Measurements from ENCODE around the gene PTPRN.
A peak's percentile ranks its signal among the peaks of the same experiment; 100 is the strongest.
"Not testable (repeated sequence)": the region's sequence is repeated elsewhere in the genome, so short reads cannot be mapped to it uniquely, and the experiment has no call there.

Gene PTPRN

DNA sequence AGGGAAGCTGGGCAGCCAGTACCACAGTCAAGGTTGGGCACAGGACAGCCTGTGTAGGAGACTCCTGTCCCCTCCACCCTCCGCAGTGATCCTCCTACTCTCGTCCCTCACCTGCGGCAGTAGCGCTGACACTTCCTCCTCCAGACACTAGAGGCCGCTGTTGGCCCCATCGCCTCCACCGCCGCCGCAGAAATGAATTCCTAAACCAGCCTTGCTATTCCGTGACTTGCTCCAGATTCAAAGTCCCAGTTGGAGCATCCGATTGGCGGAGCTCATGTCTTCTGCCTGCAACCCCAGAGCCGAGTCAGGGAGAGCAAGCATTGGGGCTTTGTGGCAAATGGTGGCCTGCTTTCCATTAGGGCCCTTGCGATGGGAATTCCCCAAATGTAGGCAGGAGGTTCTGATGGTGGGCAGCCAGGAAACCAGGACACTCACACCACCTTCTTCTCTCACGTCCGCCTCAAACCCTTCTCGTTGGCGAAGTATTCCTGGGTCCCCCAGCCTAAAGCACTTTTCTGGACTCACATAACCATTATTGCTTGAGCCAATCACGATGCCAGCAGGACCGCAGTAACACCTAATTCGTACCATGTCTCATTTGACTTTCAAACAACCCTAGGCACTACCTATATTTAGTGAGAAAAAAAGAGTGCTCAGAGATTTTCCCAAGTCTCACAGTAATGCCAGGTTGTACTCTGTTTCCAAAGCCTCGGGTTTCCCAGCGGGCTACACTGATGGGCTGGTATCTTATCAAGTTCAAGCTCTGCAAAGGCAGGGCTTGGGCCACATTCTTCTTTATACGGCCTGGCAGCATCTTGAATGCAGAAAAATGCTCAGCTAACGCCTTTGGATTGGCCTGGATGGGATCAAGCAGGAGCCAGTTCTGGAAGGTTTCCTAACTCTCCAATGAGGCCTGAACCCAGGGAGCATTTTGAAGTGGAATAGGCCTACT is 31.2 kb downstream of the PTPRN start:
- peak; percentile 6 for ATAC-seq (ENCODE audit: low read depth)
- Mint-ChIP-seq H3K9me3 (no peaks in the 10 kb centered on the region), H3K36me3 (peaks cover 9% of the 10 kb centered on the region), H3K27me3 (no peaks in the 10 kb centered on the region), H3K4me3 (peak overlapping the region; percentile 94), H3K27ac (peak overlapping the region; percentile 97), H3K4me1 (peaks cover 34% of the 10 kb centered on the region)
- DNase-seq (ENCODE audit: low spot score in 2 of 2) = peak; percentile 81 to 88

DNA sequence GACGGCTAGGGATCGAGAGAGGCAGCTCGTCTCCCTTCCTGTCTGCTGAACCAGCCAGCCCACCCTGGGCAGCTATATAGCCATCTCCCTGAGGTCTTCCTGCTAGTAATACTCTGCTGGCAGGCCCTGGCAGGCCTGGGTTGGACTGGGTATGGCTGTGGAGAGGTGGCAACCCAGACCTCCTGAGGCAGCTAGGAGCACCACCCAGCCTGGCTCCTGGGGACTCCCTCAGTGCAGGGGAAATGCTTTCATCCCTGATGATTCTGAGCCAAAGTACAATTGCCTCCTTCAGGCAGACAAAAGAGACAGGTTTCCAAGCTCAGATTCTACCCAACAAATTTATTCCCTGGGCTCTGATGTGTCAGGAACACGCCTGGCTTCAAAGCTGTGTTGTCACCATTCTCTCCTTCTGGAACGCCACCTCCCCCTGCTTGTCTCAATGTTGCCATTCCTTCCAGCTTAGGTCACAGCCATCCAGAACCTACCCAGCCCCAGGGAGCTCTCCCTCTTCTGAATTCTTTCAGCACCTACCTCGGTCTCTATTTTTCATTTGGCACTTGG is 34.8 kb downstream of the PTPRN start:
- no peaks in the 10 kb centered on the region for H3K27me3 Mint-ChIP-seq
- DNase-seq (ENCODE audit: low spot score in 2 of 2) = no peak
- H3K36me3 Mint-ChIP-seq = peaks cover 6% of the 10 kb centered on the region
- no peak overlapping the region for H3K27ac Mint-ChIP-seq
- ATAC-seq (ENCODE audit: low read depth) = no peak
- peaks cover 31% of the 10 kb centered on the region for H3K4me1 Mint-ChIP-seq
- H3K9me3 Mint-ChIP-seq = no peaks in the 10 kb centered on the region
- H3K4me3 Mint-ChIP-seq = no peak overlapping the region

DNA sequence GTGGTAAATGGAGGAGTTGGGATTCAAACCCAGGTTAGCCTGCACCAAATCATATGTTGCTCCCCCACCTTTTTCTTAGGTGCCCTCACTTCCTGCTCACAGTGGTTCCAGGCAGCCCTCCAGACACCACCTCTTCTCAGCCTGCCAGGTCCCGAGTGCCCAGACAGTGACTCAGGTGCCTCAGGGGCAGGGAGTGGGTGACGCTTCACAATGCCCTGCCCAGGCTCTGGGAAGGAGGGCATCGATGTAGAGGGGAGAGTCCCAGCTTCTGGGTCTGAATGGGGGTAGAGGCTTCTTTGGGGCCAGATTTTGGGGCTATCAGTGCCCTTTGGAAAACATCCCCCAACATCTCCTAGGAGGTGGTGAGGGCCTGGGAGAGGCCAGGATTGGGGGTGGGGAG is 35.3 kb downstream of the PTPRN start:
- Mint-ChIP-seq H3K27me3 (no peaks in the 10 kb centered on the region), H3K36me3 (peaks cover 8% of the 10 kb centered on the region), H3K4me3 (no peak overlapping the region), H3K27ac (no peak overlapping the region), H3K4me1 (peaks cover 31% of the 10 kb centered on the region), H3K9me3 (no peaks in the 10 kb centered on the region)
- DNase-seq (ENCODE audit: low spot score in 2 of 2) (no peak), ATAC-seq (ENCODE audit: low read depth) (no peak)

DNA sequence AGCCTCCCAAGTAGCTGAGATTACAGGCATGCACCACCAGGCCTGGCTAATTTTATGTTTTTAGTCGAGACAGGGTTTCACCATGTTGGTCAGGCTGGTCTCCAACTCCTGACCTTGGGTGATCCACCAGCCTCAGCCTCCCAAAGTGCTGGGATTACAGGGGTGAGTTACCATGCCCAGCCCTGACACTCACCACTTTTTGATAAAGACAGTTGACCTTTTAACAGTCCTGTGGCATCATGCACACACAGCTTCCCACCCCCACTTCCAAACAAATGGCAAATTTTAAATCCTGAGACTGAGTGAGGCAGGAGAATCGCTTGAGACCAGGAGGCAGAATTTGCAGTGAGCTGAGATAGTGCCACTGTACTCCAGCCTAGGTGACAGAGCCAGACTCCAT is 36.2 kb downstream of the PTPRN start:
- Mint-ChIP-seq H3K27ac (no peak overlapping the region), H3K9me3 (no peaks in the 10 kb centered on the region), H3K4me3 (no peak overlapping the region), H3K36me3 (peaks cover 8% of the 10 kb centered on the region), H3K27me3 (no peaks in the 10 kb centered on the region), H3K4me1 (peaks cover 26% of the 10 kb centered on the region)
- ATAC-seq (ENCODE audit: low read depth) (no peak), DNase-seq (ENCODE audit: low spot score in 2 of 2) (no peak)

DNA sequence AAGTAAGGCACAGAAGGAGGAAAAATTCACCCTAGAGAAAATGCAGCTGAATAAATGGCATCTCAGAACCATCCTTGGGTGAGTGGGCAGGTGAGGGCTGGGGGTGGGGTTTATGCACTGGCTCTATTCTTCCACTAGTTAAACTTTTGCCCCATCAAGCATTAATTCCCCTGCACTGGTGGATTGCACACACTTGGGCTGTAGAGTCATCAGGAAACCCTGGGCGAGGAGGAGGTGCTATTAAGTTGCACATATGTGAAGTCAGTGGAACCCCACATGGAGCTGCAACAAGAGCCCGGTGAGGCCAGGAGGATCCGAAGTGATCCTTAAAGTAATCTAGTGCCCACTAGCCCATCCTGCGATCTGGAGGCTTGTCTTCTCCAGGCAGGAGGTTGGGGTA is 36.8 kb downstream of the PTPRN start:
- H3K27ac Mint-ChIP-seq = no peak overlapping the region
- H3K4me3 Mint-ChIP-seq = no peak overlapping the region
- H3K27me3 Mint-ChIP-seq = no peaks in the 10 kb centered on the region
- DNase-seq (ENCODE audit: low spot score in 2 of 2) (no peak), ATAC-seq (ENCODE audit: low read depth) (no peak)
- no peaks in the 10 kb centered on the region for H3K9me3 Mint-ChIP-seq
- H3K36me3 Mint-ChIP-seq = peaks cover 8% of the 10 kb centered on the region
- peaks cover 24% of the 10 kb centered on the region for H3K4me1 Mint-ChIP-seq

DNA sequence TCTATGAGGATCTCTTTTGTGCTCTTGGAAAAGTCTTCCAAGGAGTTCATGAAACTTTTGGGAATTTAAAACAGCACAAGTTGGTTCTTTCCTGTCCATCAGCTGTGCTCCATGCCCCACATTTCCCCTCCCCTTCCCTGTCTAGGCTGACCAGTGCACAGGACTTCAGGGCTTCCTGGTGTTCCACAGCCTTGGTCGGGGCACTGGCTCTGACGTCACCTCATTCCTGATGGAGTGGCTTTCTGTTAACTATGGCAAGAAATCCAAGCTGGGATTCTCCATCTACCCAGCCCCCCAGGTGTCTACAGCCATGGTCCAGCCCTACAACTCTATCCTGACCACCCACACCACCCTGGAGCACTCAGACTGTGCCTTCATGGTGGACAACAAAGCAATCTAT is 38.2 kb downstream of the PTPRN start:
- H3K27me3 Mint-ChIP-seq = no peaks in the 10 kb centered on the region
- no peak overlapping the region for H3K4me3 Mint-ChIP-seq
- ATAC-seq (ENCODE audit: low read depth) (no peak), DNase-seq (ENCODE audit: low spot score in 2 of 2) (no peak)
- peaks cover 24% of the 10 kb centered on the region for H3K4me1 Mint-ChIP-seq
- H3K9me3 Mint-ChIP-seq = no peaks in the 10 kb centered on the region
- H3K36me3 Mint-ChIP-seq = peaks cover 11% of the 10 kb centered on the region
- H3K27ac Mint-ChIP-seq = no peak overlapping the region

DNA sequence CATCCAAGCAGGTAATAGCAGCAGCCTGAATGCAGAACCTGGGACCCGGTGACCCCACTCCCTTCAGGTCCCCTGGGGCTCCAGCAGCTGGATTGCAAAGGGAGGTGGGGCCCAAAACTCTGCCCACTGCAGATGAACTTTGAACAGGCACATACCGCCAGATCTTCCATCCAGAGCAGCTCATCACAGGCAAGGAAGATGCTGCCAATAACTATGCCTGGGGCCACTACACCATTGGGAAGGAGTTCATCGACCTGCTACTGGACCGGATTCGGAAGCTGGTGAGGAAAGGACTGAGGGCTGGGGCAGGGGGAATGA is 39.2 kb downstream of the PTPRN start:
- Mint-ChIP-seq H3K27me3 (no peaks in the 10 kb centered on the region), H3K4me1 (peaks cover 24% of the 10 kb centered on the region), H3K36me3 (peaks cover 11% of the 10 kb centered on the region), H3K9me3 (no peaks in the 10 kb centered on the region), H3K27ac (no peak overlapping the region), H3K4me3 (no peak overlapping the region)
- no peak for DNase-seq (ENCODE audit: low spot score in 2 of 2)
- ATAC-seq (ENCODE audit: low read depth) = no peak

DNA sequence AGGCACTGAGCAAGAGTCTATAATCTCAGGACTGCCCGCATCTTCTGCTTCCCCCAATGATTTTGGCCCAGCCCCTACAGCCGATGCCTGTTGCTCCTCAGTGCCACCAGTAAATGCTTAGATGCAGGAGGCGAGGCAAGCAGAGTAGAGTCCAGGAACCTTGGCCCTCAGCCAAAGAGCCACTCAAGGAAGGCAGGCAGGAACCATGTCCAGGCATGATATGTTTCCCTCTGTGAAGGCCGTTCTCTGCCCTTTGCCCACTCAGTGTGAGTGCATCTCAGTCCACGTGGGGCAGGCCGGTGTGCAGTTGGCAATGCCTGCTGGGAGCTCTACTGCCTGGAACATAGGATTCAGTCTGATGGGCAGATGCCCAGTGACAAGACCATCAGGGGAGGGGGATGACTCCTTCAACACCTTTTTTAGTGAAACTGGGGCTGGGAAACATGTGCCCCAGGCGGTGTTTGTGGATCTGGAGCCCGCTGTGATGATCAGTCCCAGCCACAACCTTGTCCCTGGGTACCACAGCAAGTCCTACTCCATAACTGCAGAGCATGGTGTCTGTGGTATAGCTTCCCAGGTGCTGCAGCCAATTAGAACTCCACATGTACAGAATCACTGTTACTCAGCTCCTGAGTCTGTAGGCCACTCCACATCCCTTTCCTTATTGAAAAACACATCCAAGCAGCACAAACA is 39.7 kb downstream of the PTPRN start:
- no peaks in the 10 kb centered on the region for H3K9me3 Mint-ChIP-seq
- ATAC-seq (ENCODE audit: low read depth) (no peak), DNase-seq (ENCODE audit: low spot score in 2 of 2) (no peak)
- H3K36me3 Mint-ChIP-seq = peaks cover 7% of the 10 kb centered on the region
- no peak overlapping the region for H3K4me3 Mint-ChIP-seq
- H3K4me1 Mint-ChIP-seq = peaks cover 22% of the 10 kb centered on the region
- H3K27me3 Mint-ChIP-seq = no peaks in the 10 kb centered on the region
- no peak overlapping the region for H3K27ac Mint-ChIP-seq

DNA sequence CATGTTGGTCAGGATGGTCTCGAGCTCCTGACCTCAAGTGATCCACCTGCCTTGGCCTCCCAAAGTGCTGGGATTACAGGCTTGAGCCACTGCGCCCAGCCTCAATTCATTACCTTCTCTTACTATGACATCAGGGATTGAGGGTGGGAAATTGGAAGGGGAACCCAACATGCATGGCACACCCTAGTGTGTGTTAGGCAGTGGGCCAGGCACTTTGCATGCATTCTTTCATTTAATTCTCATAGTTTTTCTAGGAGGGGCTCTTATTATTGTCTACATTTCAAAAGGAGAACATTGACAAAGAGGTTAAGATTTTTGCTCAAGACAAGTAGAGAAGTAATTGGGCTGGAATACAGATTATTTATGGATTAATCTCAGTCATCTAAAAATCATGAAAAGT is 40.9 kb downstream of the PTPRN start:
- no peak overlapping the region for H3K27ac Mint-ChIP-seq
- H3K4me1 Mint-ChIP-seq = peaks cover 20% of the 10 kb centered on the region
- H3K36me3 Mint-ChIP-seq = peaks cover 7% of the 10 kb centered on the region
- H3K9me3 Mint-ChIP-seq = no peaks in the 10 kb centered on the region
- H3K4me3 Mint-ChIP-seq = no peak overlapping the region
- H3K27me3 Mint-ChIP-seq = no peaks in the 10 kb centered on the region
- ATAC-seq (ENCODE audit: low read depth) = no peak
- DNase-seq (ENCODE audit: low spot score in 2 of 2) = no peak

DNA sequence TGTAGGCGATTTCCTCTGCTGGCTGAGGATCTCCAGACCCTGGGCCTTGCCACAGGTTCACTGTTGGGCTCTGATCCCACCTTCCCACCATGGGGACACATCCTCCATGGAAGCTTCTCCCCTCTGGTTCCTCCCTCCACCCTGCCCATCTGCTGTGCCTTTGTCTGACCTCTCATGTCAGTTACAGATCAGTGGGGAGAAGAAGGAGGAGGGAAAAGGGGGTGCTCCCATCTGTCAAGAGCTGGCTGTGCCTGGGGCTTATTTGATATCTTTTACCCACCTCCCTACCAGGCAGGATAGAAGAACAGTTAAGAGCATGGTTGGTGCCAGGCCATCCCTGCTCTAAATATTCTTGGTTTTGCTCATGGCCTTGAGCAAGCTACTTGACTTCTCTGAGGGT is 42.3 kb downstream of the PTPRN start:
- Mint-ChIP-seq H3K9me3 (no peaks in the 10 kb centered on the region), H3K4me3 (no peak overlapping the region), H3K4me1 (peaks cover 16% of the 10 kb centered on the region), H3K27ac (no peak overlapping the region), H3K27me3 (no peaks in the 10 kb centered on the region), H3K36me3 (peaks cover 7% of the 10 kb centered on the region)
- ATAC-seq (ENCODE audit: low read depth) = no peak
- no peak for DNase-seq (ENCODE audit: low spot score in 2 of 2)

DNA sequence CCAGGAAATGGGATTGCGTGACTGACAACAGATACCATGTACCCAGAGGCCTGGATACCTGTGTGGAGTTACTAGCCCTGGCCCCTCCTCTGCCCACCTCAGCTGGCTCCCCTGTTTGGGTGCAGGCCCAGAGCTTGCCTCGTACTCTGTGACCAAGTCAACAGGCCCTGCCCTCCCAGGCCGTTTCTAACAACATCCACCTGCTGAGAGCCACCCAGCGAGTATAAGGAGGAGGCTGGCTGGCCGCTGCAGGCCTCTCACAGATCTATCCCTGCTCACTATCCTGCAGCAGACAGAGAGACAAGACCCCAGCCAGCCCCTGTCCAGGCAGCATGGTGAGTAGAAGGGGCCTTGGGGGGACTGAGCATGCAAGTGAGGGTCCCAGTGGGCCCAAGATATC is 43.0 kb downstream of the PTPRN start:
- H3K4me1 Mint-ChIP-seq = peaks cover 16% of the 10 kb centered on the region
- ATAC-seq (ENCODE audit: low read depth) (no peak), DNase-seq (ENCODE audit: low spot score in 2 of 2) (no peak)
- H3K4me3 Mint-ChIP-seq = no peak overlapping the region
- H3K27ac Mint-ChIP-seq = no peak overlapping the region
- H3K27me3 Mint-ChIP-seq = no peaks in the 10 kb centered on the region
- H3K9me3 Mint-ChIP-seq = no peaks in the 10 kb centered on the region
- H3K36me3 Mint-ChIP-seq = peaks cover 7% of the 10 kb centered on the region

DNA sequence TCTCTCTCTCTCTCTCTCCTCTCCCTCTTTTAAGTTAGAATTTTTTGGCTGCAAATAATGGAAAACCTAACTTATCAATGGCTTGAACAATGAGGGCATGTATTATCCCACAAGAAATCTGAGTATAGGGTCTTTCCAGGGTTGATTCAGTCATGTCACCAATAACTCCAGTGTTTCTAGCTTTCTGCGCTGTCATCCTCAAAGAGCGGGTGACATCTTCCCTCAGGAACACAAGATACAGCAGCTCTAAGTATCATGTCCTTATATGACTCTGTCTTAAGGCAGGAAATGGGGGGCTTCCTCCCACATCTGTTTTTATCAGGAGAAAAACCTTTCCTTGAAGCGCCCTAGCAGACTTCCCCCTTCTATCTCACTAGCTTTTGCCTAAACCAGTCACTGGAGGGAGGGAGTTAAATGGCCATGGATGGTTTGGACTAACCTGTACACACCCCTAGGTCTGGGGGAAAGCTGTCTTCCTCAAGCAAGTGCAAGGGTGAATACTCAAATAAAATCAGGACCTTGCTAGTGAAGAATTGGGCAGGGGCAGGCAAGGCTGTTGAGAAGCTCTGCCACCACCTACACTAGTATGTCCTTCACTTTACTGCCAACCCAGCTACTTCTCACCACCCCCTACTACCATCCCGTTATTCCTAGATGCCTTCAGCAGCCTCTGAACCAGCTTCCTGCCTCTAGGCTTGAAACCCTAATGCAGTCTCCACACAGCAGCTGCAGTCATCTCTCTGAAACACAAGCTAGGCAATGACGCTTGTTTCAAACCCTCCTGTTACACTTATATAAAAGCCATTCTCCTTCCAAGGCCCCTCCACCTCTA is 48.0 kb downstream of the PTPRN start:
- no peak overlapping the region for H3K4me3 Mint-ChIP-seq
- DNase-seq (ENCODE audit: low spot score in 2 of 2) (no peak), ATAC-seq (ENCODE audit: low read depth) (no peak)
- H3K9me3 Mint-ChIP-seq = no peaks in the 10 kb centered on the region
- no peak overlapping the region for H3K27ac Mint-ChIP-seq
- peaks cover 11% of the 10 kb centered on the region for H3K36me3 Mint-ChIP-seq
- no peaks in the 10 kb centered on the region for H3K27me3 Mint-ChIP-seq
- H3K4me1 Mint-ChIP-seq = peaks cover 4% of the 10 kb centered on the region

DNA sequence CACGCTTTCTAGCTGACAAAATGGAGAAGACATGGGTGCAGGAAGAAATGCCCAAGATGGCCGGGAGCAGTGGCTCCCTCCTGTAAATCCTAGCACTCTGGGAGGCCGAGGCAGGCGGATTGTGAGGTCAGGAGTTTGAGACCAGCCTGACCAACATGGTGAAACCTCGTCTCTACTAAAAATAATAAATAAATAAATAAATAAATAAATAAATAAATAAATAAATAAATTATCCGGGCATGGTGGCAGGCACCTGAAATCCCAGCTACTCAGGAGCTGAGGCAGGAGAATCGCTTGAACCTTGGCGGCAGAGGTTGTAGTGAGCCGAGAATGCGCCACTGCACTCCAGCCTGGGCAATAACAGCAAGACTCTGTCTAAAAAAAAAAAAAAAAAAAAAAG is 50.3 kb downstream of the PTPRN start:
- H3K4me1 Mint-ChIP-seq = peaks cover 10% of the 10 kb centered on the region
- not testable (repeated sequence) for ATAC-seq (ENCODE audit: low read depth); H3K27me3 Mint-ChIP-seq; DNase-seq (ENCODE audit: low spot score in 2 of 2); H3K4me3 Mint-ChIP-seq; H3K9me3 Mint-ChIP-seq; H3K27ac Mint-ChIP-seq
- H3K36me3 Mint-ChIP-seq = peaks cover 11% of the 10 kb centered on the region

All from memory B cell (primary cell).